ENCODE results near the gene ID3.

Gene ID3

GRCh38 chr1:23559136-23559984, at the start of gene ID3:
Gene ID3 (minus strand): TSS chr1:23559501. CDS start chr1:23559426, 75 bp downstream.
- DNase-seq (ENCODE audit: low read depth), result peak; percentile 87

- no peak for DNase-seq (ENCODE audit: low read depth)
These were observed 48.6 kb upstream of the ID3 start for GRCh38 chr1:23607944-23608343.

GRCh38 chr1:23601968-23602876, 42.9 kb upstream of the ID3 start:
- DNase-seq (ENCODE audit: low read depth), result no peak

- DNase-seq (ENCODE audit: low read depth), result no peak
These were observed 42.0 kb upstream of the ID3 start for GRCh38 chr1:23601135-23601967.

- DNase-seq (ENCODE audit: low read depth), result no peak
These were observed 41.0 kb upstream of the ID3 start for GRCh38 chr1:23600283-23600682.

- DNase-seq (ENCODE audit: low read depth), result no peak
These were observed 39.8 kb upstream of the ID3 start for GRCh38 chr1:23599125-23599524.

- DNase-seq (ENCODE audit: low read depth), result no peak
These were observed 39.1 kb upstream of the ID3 start for GRCh38 chr1:23598424-23598823.

GRCh38 chr1:23597635-23598388, 38.5 kb upstream of the ID3 start:
- no peak for DNase-seq (ENCODE audit: low read depth)

- no peak for DNase-seq (ENCODE audit: low read depth)
These were observed 37.4 kb upstream of the ID3 start for GRCh38 chr1:23596382-23597358.

GRCh38 chr1:23594927-23595353, 35.6 kb upstream of the ID3 start:
- DNase-seq (ENCODE audit: low read depth), result no peak

GRCh38 chr1:23594149-23594907, 35.0 kb upstream of the ID3 start:
- DNase-seq (ENCODE audit: low read depth), result no peak

- DNase-seq (ENCODE audit: low read depth), result no peak
These were observed 34.4 kb upstream of the ID3 start for GRCh38 chr1:23593556-23594148.

- DNase-seq (ENCODE audit: low read depth), result no peak
These were observed 33.8 kb upstream of the ID3 start for GRCh38 chr1:23593042-23593521.

GRCh38 chr1:23592209-23592892, 33.0 kb upstream of the ID3 start:
- DNase-seq (ENCODE audit: low read depth), result no peak

- DNase-seq (ENCODE audit: low read depth), result peak; percentile 58
These were observed 32.3 kb upstream of the ID3 start for GRCh38 chr1:23591460-23592208.

- peak; percentile 58 for DNase-seq (ENCODE audit: low read depth)
These were observed 30.9 kb upstream of the ID3 start for GRCh38 chr1:23590058-23590783.

GRCh38 chr1:23589585-23589986, 30.3 kb upstream of the ID3 start:
- no peak for DNase-seq (ENCODE audit: low read depth)
